GM18951 (cell line): ENCODE measurements around the gene LINC00237.

Source experiments
- POLR2A ChIP-seq: IDR thresholded peaks from 4 replicates; pipeline ENCODE4 v1.6.1; 2011; ENCODE audit warnings: mild to moderate bottlenecking; ENCODE audit not compliant: insufficient read length, insufficient read depth; ENCODE audit errors: extremely low read depth
- in situ Hi-C: fragments of 300-500 bp; cut with MboI; formaldehyde crosslinking; loops from one replicate; pipeline ENCODE4 v1.12.0; 2022; ENCODE audit warnings: low sequenced_read_pairs, mixed read lengths, inconsistent platforms; ENCODE audit not compliant: unreplicated experiment

Gene LINC00237

GRCh38 chr20:21134883-21135493 is 28.8 kb upstream of the LINC00237 start:
- TF ChIP-seq POLR2A, result no peak
- in situ Hi-C loops, result no loop called here

GRCh38 chr20:21133917-21134622 is 27.9 kb upstream of the LINC00237 start:
- no peak for TF ChIP-seq POLR2A

GRCh38 chr20:21133404-21133803 is 27.2 kb upstream of the LINC00237 start:
- TF ChIP-seq POLR2A, result no peak
- in situ Hi-C loops, result no loop called here

More at GRCh38 chr20:21133917-21134622, 27.9 kb upstream of the LINC00237 start:
- in situ Hi-C loops, result no loop called here

- no peak for TF ChIP-seq POLR2A
- in situ Hi-C loops, result no loop called here
These were observed 23.7 kb upstream of the LINC00237 start for GRCh38 chr20:21129861-21130260.

GRCh38 chr20:21127201-21127981 is 21.2 kb upstream of the LINC00237 start:
- in situ Hi-C loops, result no loop called here
- TF ChIP-seq POLR2A, result no peak

- in situ Hi-C loops, result no loop called here
- no peak for TF ChIP-seq POLR2A
These were observed 20.4 kb upstream of the LINC00237 start for GRCh38 chr20:21126581-21126870.

GRCh38 chr20:21125849-21126580 is 19.9 kb upstream of the LINC00237 start, which contains the start of gene KIZ:
Gene KIZ, plus strand, starts transcription at chr20:21126082. Its CDS starts 34 bp downstream, at chr20:21126116.
- peak; percentile 92 for TF ChIP-seq POLR2A

GRCh38 chr20:21125072-21125848 is 19.1 kb upstream of the LINC00237 start:
- TF ChIP-seq POLR2A, result no peak
- in situ Hi-C loops, result no loop called here

More at GRCh38 chr20:21125849-21126580, 19.9 kb upstream of the LINC00237 start, which contains the start of gene KIZ:
- in situ Hi-C loops, result no loop called here

GRCh38 chr20:21124190-21124589 is 18.0 kb upstream of the LINC00237 start:
- in situ Hi-C loops, result no loop called here

GRCh38 chr20:21118782-21119181 is 12.6 kb upstream of the LINC00237 start:
- no peak for TF ChIP-seq POLR2A
- in situ Hi-C loops, result no loop called here

More at GRCh38 chr20:21124190-21124589, 18.0 kb upstream of the LINC00237 start:
- no peak for TF ChIP-seq POLR2A

GRCh38 chr20:21118138-21118537 is 12.0 kb upstream of the LINC00237 start:
- in situ Hi-C loops, result no loop called here

GRCh38 chr20:21117521-21117920 is 11.4 kb upstream of the LINC00237 start:
- TF ChIP-seq POLR2A, result no peak
- in situ Hi-C loops, result no loop called here

More at GRCh38 chr20:21118138-21118537, 12.0 kb upstream of the LINC00237 start:
- TF ChIP-seq POLR2A, result no peak
